Ovary (tissue), 3 donors: ENCODE results near the gene PIAS3.

Experiments
- EP300 ChIP-seq: sonication (generic); formaldehyde crosslinking; IDR thresholded peaks from one replicate; pipeline ENCODE4 v1.6.1; 2017; ENCODE audit warnings: antibody characterized with exemption
- TF ChIP-seq, protein P1 (sequence below), 3 donors: fragments of 450-650 bp in 2 of 3; fragments of 200-600 bp in 1 of 3; IDR thresholded peaks; one replicate each; pipeline versions ENCODE4 v1.5.1 to v1.8.0; 2016 to 2022; ENCODE audit warnings: antibody characterized with exemption in 3 of 3, mild to moderate bottlenecking in 1 of 3
- donor health status: DM: no; HTN: no; CAD: no.

DNA sequence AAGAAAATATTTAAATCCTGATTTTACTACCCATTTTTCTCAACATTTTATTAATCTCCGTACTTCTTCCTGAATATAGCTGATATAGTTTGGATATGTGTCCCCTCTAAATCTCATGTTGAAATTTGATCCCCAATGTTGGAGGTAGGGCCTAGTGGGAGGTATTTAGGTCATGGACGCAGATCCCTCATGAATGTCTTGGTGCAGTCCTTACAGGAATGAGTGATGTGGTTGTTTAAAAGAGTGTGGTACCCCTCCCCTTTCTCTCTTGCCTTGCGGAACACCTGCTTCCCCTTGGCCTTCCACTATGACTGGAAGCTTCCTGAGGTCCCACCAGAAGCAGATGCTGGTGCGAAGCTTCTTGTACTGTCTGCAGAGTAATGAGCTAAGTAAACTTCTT, 52.5 kb downstream of the PIAS3 start:
- no peak for TF ChIP-seq EP300
- TF ChIP-seq, protein P1, sequence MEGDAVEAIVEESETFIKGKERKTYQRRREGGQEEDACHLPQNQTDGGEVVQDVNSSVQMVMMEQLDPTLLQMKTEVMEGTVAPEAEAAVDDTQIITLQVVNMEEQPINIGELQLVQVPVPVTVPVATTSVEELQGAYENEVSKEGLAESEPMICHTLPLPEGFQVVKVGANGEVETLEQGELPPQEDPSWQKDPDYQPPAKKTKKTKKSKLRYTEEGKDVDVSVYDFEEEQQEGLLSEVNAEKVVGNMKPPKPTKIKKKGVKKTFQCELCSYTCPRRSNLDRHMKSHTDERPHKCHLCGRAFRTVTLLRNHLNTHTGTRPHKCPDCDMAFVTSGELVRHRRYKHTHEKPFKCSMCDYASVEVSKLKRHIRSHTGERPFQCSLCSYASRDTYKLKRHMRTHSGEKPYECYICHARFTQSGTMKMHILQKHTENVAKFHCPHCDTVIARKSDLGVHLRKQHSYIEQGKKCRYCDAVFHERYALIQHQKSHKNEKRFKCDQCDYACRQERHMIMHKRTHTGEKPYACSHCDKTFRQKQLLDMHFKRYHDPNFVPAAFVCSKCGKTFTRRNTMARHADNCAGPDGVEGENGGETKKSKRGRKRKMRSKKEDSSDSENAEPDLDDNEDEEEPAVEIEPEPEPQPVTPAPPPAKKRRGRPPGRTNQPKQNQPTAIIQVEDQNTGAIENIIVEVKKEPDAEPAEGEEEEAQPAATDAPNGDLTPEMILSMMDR (IDR thresholded peaks at IDR 0.05): no peak
